Sigmoid colon (tissue), 7 donors: Measurements from ENCODE around the gene PLXNA1. TPM values are rescaled to one million over a fixed set of nuclear protein-coding genes. Genes with fewer than 3 reads are reported as not detected.

Experiments used
- DNase-seq: peaks from one replicate; pipeline ENCODE4 v3.0.0-alpha.2; 2019
- H3K27ac ChIP-seq, 4 donors: fragments of 200-600 bp; sonication (generic); one replicate each; pipeline ENCODE4 v1.5.1; 2016 to 2019; ENCODE audit warnings: mild to moderate bottlenecking in 1 of 4
- H3K27me3 ChIP-seq, 3 donors: fragments of 200-600 bp; sonication (generic); one replicate each; pipeline ENCODE4 v1.5.1; 2019; ENCODE audit warnings: mild to moderate bottlenecking in 1 of 3
- H3K36me3 ChIP-seq, 4 donors: fragments of 200-600 bp; sonication (generic); one replicate each; pipeline ENCODE4 v1.5.1; 2016 to 2019
- H3K4me1 ChIP-seq, 4 donors: fragments of 200-600 bp; sonication (generic); one replicate each; pipeline ENCODE4 v1.5.1; 2017 to 2019
- H3K4me3 ChIP-seq, 4 donors: fragments of 200-600 bp; sonication (generic); one replicate each; pipeline ENCODE4 v1.5.1; 2017 to 2019; ENCODE audit warnings: mild to moderate bottlenecking in 2 of 4, moderate library complexity in 1 of 4
- H3K9me3 ChIP-seq, 4 donors: fragments of 200-600 bp in 3 of 4; sonication (generic) in 3 of 4; one replicate each; pipeline versions ENCODE4 v1.5.1 to v1.6.1; 2013 to 2019
- CTCF ChIP-seq, 4 experiments: fragments of 450-650 bp in 3 of 4; fragments of 200-600 bp in 1 of 4; IDR thresholded peaks; one replicate each; pipeline ENCODE4 v1.5.1; 2016 to 2019; ENCODE audit warnings: antibody characterized with exemption in 4 of 4, mild to moderate bottlenecking in 3 of 4, moderate library complexity in 2 of 4
- EP300 ChIP-seq, 4 donors: sonication (generic); formaldehyde crosslinking; IDR thresholded peaks; one replicate each; pipeline ENCODE4 v1.6.1; 2017; ENCODE audit warnings: antibody characterized with exemption in 4 of 4
- POLR2A ChIP-seq, 2 donors: fragments of 450-650 bp; IDR thresholded peaks; one replicate each; pipeline ENCODE4 v1.6.1; 2016; ENCODE audit warnings: antibody characterized with exemption in 2 of 2, mild to moderate bottlenecking in 2 of 2, moderate library complexity in 2 of 2
- POLR2AphosphoS5 ChIP-seq, 4 donors: sonication (generic); formaldehyde crosslinking; IDR thresholded peaks; one replicate each; pipeline ENCODE4 v1.6.1; 2017; ENCODE audit warnings: antibody characterized with exemption in 4 of 4
- WGBS, 2 donors: extraction: QIAGEN DNeasy Blood & Tissue Kit; methylation state at CpG; one replicate each; pipeline ENCODE4 v1.1.7; 2013; 5-methylcytosine and 5-hydroxymethylcytosine counted together
- intact Hi-C: fragments of 100-400 bp; cut with DNase I; formaldehyde crosslinking; loops from one replicate; pipeline ENCODE4 v1.15.1; 2023
- polyA plus RNA-seq, 3 donors: library from polyadenylated mRNA; stranded (reverse); fragments of 200-250 nt; gene quantifications; one replicate each; pipeline ENCODE4 v1.2.3, GENCODE V29; 2013
- total RNA-seq, 4 donors: library from RNA; depleted of rRNA; stranded (reverse); fragments of >200 nt; gene quantifications; one replicate each; pipeline ENCODE4 v1.1.0, GENCODE V29; 2016
- donor health status: healthy with polysubstance abuse.
- donor health status: Bipolar disorder and iron deficiency.
- donor health status: healthy.

The PLXNA1 gene
- total and polyA plus RNA-seq, 7 donors, result 0.60 to 29.6 (median 8.2) TPM

GRCh38 chr3:126996905-126997304, 14.0 kb downstream of the PLXNA1 start:
- intact Hi-C loops, result no loop called here

GRCh38 chr3:126997455-126998038, 14.6 kb downstream of the PLXNA1 start:
- intact Hi-C loops, result no loop called here
- no peak for DNase-seq
- Histone ChIP-seq H3K27ac (no peak overlapping the region), H3K4me1 (peaks cover 0 to 37% (median 26%) of the 10 kb centered on the region in 4 donors), H3K27me3 (no peaks in the 10 kb centered on the region), H3K36me3 (no peaks in the 10 kb centered on the region), H3K9me3 (no peaks in the 10 kb centered on the region), H3K4me3 (no peak overlapping the region)
- WGBS, 2 donors, result 93% methylated on average over 19 of the region's 19 CpGs
- TF ChIP-seq EP300 (IDR thresholded peaks at IDR 0.05), result no peak
- TF ChIP-seq CTCF (IDR thresholded peaks at IDR 0.05), result no peak
- TF ChIP-seq POLR2A (IDR thresholded peaks at IDR 0.05), result no peak
- TF ChIP-seq POLR2AphosphoS5 (IDR thresholded peaks at IDR 0.05), result no peak

More at GRCh38 chr3:126996905-126997304, 14.0 kb downstream of the PLXNA1 start:
- Histone ChIP-seq H3K27ac (no peak overlapping the region), H3K36me3 (no peaks in the 10 kb centered on the region), H3K27me3 (no peaks in the 10 kb centered on the region), H3K4me3 (no peak overlapping the region), H3K4me1 (peaks cover 0 to 30% (median 20%) of the 10 kb centered on the region in 4 donors), H3K9me3 (no peaks in the 10 kb centered on the region)
- TF ChIP-seq POLR2AphosphoS5 (IDR thresholded peaks at IDR 0.05), result no peak
- TF ChIP-seq CTCF (IDR thresholded peaks at IDR 0.05), result no peak
- TF ChIP-seq POLR2A (IDR thresholded peaks at IDR 0.05), result no peak
- no peak for TF ChIP-seq EP300 (IDR thresholded peaks at IDR 0.05)
- WGBS, 2 donors, result 94% methylated on average over 7 of the region's 7 CpGs
- DNase-seq, result no peak

- Histone ChIP-seq H3K4me3 (no peak overlapping the region), H3K9me3 (no peaks in the 10 kb centered on the region), H3K4me1 (peaks cover 0 to 43% (median 30%) of the 10 kb centered on the region in 4 donors), H3K27me3 (no peaks in the 10 kb centered on the region), H3K36me3 (no peaks in the 10 kb centered on the region), H3K27ac (no peak overlapping the region)
- no peak for DNase-seq
- 49 to 66% methylated on average over 4 of the region's 4 CpGs for WGBS, 2 donors
- intact Hi-C loops, result no loop called here
- TF ChIP-seq CTCF (IDR thresholded peaks at IDR 0.05) (no peak), POLR2A (IDR thresholded peaks at IDR 0.05) (no peak), EP300 (IDR thresholded peaks at IDR 0.05) (no peak), POLR2AphosphoS5 (IDR thresholded peaks at IDR 0.05) (no peak)
Observed at GRCh38 chr3:126998320-126998719, 15.4 kb downstream of the PLXNA1 start.

- Histone ChIP-seq H3K9me3 (no peaks in the 10 kb centered on the region), H3K4me3 (no peak overlapping the region), H3K36me3 (no peaks in the 10 kb centered on the region), H3K4me1 (peaks cover 0 to 40% (median 28%) of the 10 kb centered on the region in 4 donors), H3K27me3 (no peaks in the 10 kb centered on the region), H3K27ac (no peak overlapping the region)
- DNase-seq, result no peak
- intact Hi-C loops, result no loop called here
- TF ChIP-seq POLR2AphosphoS5 (IDR thresholded peaks at IDR 0.05), result no peak
- TF ChIP-seq POLR2A (IDR thresholded peaks at IDR 0.05), result no peak
- no peak for TF ChIP-seq CTCF (IDR thresholded peaks at IDR 0.05)
- no peak for TF ChIP-seq EP300 (IDR thresholded peaks at IDR 0.05)
- WGBS, 2 donors, result 29 to 64% methylated on average over 3 of the region's 3 CpGs
Observed at GRCh38 chr3:126998728-126999127, 15.8 kb downstream of the PLXNA1 start.

- Histone ChIP-seq H3K27me3 (no peaks in the 10 kb centered on the region), H3K9me3 (no peaks in the 10 kb centered on the region), H3K4me1 (peaks cover 0 to 35% (median 22%) of the 10 kb centered on the region in 4 donors), H3K27ac (no peak overlapping the region), H3K36me3 (no peaks in the 10 kb centered on the region), H3K4me3 (no peak overlapping the region)
- TF ChIP-seq CTCF (IDR thresholded peaks at IDR 0.05) (no peak), EP300 (IDR thresholded peaks at IDR 0.05) (no peak), POLR2AphosphoS5 (IDR thresholded peaks at IDR 0.05) (no peak), POLR2A (IDR thresholded peaks at IDR 0.05) (no peak)
- intact Hi-C loops, result no loop called here
- DNase-seq, result no peak
- 66 to 82% methylated on average over 15 of the region's 15 CpGs for WGBS, 2 donors
Observed at GRCh38 chr3:126999383-126999782, 16.5 kb downstream of the PLXNA1 start.
